Smooth muscle cell of the umbilical artery (primary cell): Measurements from ENCODE around the gene RASL12. TPM values are rescaled to one million over a fixed set of nuclear protein-coding genes. Genes with fewer than 3 reads are reported as not detected.

Experiments used
- total RNA-seq: library from RNA; depleted of rRNA; stranded (reverse); fragments of >200 nt; gene quantifications from 2 replicates; pipeline ENCODE4 v1.2.3, GENCODE V29; 2014

Gene RASL12, protein sequence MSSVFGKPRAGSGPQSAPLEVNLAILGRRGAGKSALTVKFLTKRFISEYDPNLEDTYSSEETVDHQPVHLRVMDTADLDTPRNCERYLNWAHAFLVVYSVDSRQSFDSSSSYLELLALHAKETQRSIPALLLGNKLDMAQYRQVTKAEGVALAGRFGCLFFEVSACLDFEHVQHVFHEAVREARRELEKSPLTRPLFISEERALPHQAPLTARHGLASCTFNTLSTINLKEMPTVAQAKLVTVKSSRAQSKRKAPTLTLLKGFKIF
- total RNA-seq, result not detected in 2 replicates

DNA sequence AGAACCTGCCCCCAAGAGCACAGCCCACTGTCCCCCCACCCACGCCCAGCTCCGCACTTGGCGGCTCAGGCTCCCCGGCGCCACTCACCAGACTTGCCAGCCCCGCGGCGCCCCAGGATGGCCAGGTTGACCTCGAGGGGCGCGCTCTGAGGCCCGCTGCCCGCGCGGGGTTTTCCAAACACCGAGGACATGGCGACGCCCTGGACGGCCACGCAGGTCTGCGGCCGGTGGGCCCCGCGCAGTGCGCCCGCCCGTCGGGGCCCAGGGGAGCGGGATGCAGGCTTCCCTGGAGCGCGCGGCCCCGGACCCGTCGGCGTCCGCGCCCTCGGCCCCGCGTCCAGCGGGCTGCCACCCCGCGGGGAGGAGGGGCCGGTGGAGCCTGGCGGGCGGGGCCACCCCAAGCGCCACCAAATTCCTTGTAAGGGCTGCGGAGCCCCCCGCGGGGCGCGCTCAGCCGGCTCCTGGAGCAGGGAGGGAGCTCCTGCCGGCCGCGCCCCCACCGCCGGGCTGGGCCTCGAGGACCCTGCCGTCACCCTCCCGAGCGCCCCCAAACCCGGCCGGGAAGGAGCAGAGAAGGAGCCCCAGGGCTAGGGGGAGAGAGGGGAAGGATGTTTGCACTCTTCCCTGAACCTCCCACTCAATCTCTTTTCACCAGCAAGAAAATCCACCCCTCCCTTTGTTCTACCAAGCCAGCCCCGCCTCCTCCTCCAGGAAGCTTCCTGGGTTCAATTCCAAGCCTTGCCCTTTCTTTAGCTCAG is at the start of gene RASL12:
RASL12 (minus strand) TSS at position 347 of the 758 bp plus-strand sequence; CDS start at position 191, 156 bp downstream.

DNA sequence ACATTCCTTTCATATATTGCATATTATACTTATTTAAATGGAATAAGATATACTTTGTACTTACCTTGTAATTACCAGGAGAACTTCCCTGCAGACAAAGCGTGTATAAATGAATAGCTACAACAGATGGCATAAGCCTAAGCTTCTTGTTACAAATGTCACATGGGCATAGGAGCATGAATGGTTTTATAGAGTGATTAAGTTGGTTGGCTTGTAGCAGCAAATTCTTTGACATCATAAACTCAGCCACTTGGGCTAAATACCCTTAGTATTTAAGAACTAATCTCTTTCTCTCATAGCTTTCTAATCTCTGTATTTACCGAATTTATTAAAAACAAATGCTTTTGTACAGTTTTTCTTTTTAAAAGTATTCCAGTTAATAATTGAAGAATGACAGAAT is 47.3 kb upstream of the RASL12 start, which contains the start of gene UBAP1L:
UBAP1L (minus strand) TSS at position 115 of the 400 bp plus-strand sequence. CDS start 8,985 bp downstream, outside the sequence.

DNA sequence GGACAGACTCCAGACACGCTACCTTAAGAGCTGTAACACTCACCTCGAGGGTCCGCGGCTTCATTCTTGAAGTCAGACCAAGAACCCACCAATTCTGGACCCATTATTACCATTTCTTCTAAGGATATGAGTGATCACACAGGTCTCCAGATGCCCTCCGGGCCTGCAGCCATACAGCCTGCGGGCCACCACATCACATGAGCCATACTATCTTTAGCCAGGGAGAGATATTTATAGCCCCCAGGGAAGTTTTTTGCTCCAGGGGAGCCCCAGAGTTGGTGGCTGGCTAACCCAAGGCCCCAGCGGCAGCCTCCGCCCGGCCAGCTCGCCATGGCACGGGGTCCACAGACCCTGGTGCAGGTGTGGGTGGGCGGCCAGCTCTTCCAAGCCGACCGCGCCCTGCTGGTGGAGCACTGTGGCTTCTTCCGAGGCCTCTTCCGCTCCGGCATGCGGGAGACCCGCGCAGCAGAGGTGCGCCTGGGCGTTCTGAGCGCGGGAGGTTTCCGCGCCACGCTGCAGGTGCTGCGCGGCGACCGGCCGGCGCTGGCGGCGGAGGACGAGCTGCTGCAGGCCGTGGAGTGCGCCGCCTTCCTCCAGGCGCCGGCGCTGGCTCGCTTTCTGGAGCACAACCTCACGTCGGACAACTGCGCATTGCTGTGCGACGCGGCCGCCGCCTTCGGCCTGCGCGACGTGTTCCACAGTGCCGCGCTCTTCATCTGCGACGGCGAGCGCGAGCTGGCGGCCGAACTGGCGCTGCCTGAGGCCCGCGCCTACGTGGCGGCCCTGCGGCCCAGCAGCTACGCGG is 8.9 kb upstream of the RASL12 start, which contains the start of gene KBTBD13:
KBTBD13 (plus strand) TSS at position 261 of the 805 bp plus-strand sequence; CDS start at position 331, 70 bp downstream.

DNA sequence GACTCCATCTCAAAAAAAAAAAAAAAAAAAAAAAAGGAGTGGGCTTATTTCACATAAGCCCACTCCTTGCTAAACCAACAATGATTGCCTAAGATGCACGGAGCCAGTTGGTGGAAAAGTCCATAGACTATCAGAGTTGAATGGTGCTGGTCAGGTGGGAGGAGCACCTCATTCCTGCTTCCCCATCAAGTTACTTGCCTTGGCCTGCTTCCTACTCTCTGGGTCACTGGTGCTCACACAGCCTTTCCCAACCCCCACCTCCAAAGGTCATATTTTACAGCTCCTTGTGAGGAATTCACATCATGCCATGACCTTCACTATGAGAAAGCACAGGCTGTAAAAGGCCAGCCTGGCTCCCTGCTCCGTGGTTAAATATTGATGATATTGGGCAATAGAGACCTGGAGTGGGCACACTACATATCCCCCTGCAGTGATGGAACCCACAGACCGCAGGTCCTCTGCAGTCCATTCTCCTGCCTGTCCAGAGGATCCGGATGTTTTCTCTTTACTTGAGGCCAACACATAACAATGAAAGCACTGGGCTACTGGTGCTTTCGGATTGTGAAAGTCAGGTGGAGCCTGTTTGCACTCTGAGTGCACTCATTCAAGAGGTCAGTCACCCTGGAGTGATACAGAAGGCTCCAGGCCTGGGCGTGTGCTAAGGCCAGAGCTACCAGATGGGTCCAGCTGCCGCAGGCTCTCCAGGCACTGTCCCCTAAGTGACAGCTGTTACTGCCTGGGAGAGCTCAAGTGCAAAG is 22.9 kb downstream of the RASL12 start, which contains the start of gene SLC51B:
SLC51B (plus strand) TSS at position 664 of the 758 bp plus-strand sequence. CDS start 4,618 bp downstream, outside the sequence.

DNA sequence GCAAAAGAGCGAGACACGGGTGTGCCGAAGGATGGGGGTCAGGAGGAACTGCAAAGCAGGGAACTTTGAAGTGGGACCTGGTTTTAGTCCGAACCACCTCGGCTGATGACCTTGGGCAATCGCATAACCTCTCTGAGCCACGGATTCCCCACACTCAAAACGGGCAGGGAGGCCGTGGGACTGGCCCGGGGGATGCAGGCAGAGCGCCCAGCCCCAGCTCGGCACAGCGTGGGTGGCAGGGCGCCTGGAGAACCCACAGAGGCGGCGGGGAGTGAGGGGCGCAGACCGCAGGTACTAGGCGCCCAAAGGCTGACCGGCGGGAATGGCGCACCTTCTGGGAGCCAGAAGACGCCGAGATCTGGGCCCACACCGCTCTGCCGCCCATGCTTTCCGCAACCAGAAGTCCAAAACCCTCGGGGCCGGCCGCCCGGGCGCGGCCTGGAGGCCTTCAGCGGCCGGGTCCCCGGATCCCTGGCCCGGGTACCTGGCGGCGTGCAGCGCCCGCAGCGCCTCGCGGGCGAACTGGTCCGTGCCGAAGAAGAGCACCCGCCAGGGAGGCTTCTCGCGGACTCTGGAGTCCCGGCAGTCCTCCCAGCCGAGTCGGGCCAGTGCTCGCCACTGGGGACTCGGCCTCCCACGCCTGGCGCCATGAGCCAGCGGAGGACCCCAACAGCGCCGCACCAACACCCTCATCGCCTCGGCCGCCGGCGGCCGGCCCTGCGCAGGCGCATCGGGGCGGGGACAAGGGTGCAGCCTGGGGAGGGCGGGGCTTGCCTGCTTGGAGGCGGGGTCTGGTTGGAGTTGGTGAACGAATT is 38.7 kb downstream of the RASL12 start, which contains the start of gene MTFMT:
MTFMT (minus strand) TSS at position 719 of the 815 bp plus-strand sequence; CDS start at position 693, 26 bp downstream.

Other genes with a start within 250 kb of the RASL12 start
- gene PIF1, start 242.3 kb downstream of the RASL12 start, total RNA-seq, result 2.4 and 5.8 TPM in 2 replicates
- gene PLEKHO2, start 226.1 kb downstream of the RASL12 start, total RNA-seq, result 23.2 and 26.0 TPM in 2 replicates
- 2.7 and 4.8 TPM in 2 replicates for gene ANKDD1A, start 156.1 kb downstream of the RASL12 start, total RNA-seq
- 67.6 and 69.8 TPM in 2 replicates for gene SPG21, start 78.1 kb downstream of the RASL12 start, total RNA-seq
- gene MTFMT, start 38.4 kb downstream of the RASL12 start, total RNA-seq, result 17.2 and 21.0 TPM in 2 replicates
- gene SLC51B, start 22.6 kb downstream of the RASL12 start, total RNA-seq, result not detected in 2 replicates
- not detected in 2 replicates for gene KBTBD13, start 8.8 kb upstream of the RASL12 start, total RNA-seq
- gene UBAP1L, start 47.2 kb upstream of the RASL12 start, total RNA-seq, result 1.8 and 2.8 TPM in 2 replicates
- gene PDCD7, start 65.8 kb upstream of the RASL12 start, total RNA-seq, result 14.3 and 16.5 TPM in 2 replicates
- 39.2 and 69.0 TPM in 2 replicates for gene CLPX, start 117.4 kb upstream of the RASL12 start, total RNA-seq
- 0.59 TPM in 1 of 2 replicates, not detected in the other for gene CILP, start 143.5 kb upstream of the RASL12 start, total RNA-seq
- gene PARP16, start 218.9 kb upstream of the RASL12 start, total RNA-seq, result 3.5 and 4.2 TPM in 2 replicates
- gene RNU5A-1, start 228.1 kb upstream of the RASL12 start, total RNA-seq, result not detected in 2 replicates
- gene RNU5B-1, start 236.7 kb upstream of the RASL12 start, total RNA-seq, result not detected in 2 replicates